Heart right ventricle (tissue), 16 donors: ENCODE data around the gene DCLRE1C. TPM values are rescaled to one million over a fixed set of nuclear protein-coding genes. Genes with fewer than 3 reads are reported as not detected.
"Not testable (repeated sequence)": the region's sequence is repeated elsewhere in the genome, so short reads cannot be mapped to it uniquely, and the experiment has no call there.

ENCODE experiments used
- ATAC-seq, 8 donors: fragments of 200-7000 bp; cut with Tn5 transposase; one replicate each; pipeline ENCODE4 v1.9.1; 2020; ENCODE audit warnings: mild to moderate bottlenecking in 8 of 8, moderate library complexity in 8 of 8, moderate number of reproducible peaks in 1 of 8
- DNase-seq, 2 donors: peaks; one replicate each; pipeline ENCODE4 v3.0.0-alpha.2; 2020
- H3K27ac ChIP-seq, 10 donors: fragments of 200-600 bp; sonication (generic) in 2 of 10; one replicate each; pipeline versions ENCODE4 v1.5.0 to v1.8.0; 2020 to 2022; ENCODE audit warnings: mild to moderate bottlenecking in 3 of 10
- H3K27me3 ChIP-seq, 7 donors: fragments of 200-600 bp; one replicate each; pipeline ENCODE4 v1.8.0; 2021 to 2022; ENCODE audit warnings: mild to moderate bottlenecking in 2 of 7
- H3K36me3 ChIP-seq, 9 donors: fragments of 200-600 bp; sonication (generic) in 1 of 9; one replicate each; pipeline versions ENCODE4 v1.5.0 to v1.8.0; 2020 to 2022; ENCODE audit warnings: mild to moderate bottlenecking in 2 of 9
- H3K4me1 ChIP-seq, 9 donors: fragments of 200-600 bp; sonication (generic) in 1 of 9; one replicate each; pipeline versions ENCODE4 v1.5.0 to v1.8.0; 2020 to 2022; ENCODE audit warnings: mild to moderate bottlenecking in 4 of 9
- H3K4me3 ChIP-seq, 10 donors: fragments of 200-600 bp; sonication (generic) in 2 of 10; one replicate each; pipeline versions ENCODE4 v1.5.0 to v1.8.0; 2020 to 2022; ENCODE audit warnings: mild to moderate bottlenecking in 7 of 10, moderate library complexity in 2 of 10
- H3K9me3 ChIP-seq, 11 donors: fragments of 200-600 bp in 10 of 11; sonication (generic) in 2 of 11; one replicate each; pipeline versions ENCODE4 v1.5.0 to v1.8.0; 2013 to 2022; ENCODE audit warnings: mild to moderate bottlenecking in 2 of 11, control low read depth in 1 of 11, moderate library complexity in 1 of 11
- WGBS, 2 donors: extraction: QIAGEN DNeasy Blood & Tissue Kit; methylation state at CpG; one replicate each; pipeline ENCODE4 v1.1.7; 2013; ENCODE audit warnings: inconsistent platforms in 1 of 2; 5-methylcytosine and 5-hydroxymethylcytosine counted together
- intact Hi-C, 10 donors: fragments of 100-400 bp; cut with DNase I; formaldehyde crosslinking; loops; one replicate each; pipeline versions ENCODE4 v1.11.1 to v1.14.2; 2022
- polyA plus RNA-seq, 2 donors: library from polyadenylated mRNA; stranded (reverse); fragments of 200-250 nt; gene quantifications; one replicate each; pipeline ENCODE4 v1.2.3, GENCODE V29; 2013
- total RNA-seq, 10 donors: library from RNA; stranded (reverse); fragmentation: NEBNext Ultra II Directional in 3 of 10; extraction: Animal tissue kit (Norgen Biotek cat#: 25700) in 3 of 10; gene quantifications; one replicate each; pipeline versions ENCODE4 v1.2.1 to v1.2.4, GENCODE V29; 2021 to 2023
- TF ChIP-seq, protein P1 (sequence below), 9 donors: fragments of 200-600 bp; sonication (generic) in 2 of 9; IDR thresholded peaks; one replicate each; pipeline versions ENCODE4 v1.5.0 to v1.8.0; 2021 to 2022; ENCODE audit warnings: antibody characterized with exemption in 9 of 9, mild to moderate bottlenecking in 5 of 9, moderate library complexity in 1 of 9
- donor health status: Arrhythmogenic right ventricular cardiomyopathy.
- donor health status: ischemic (EF 13 %, LVEDD 7.1; RV severe dilation, severe dysfunction).
- donor health status: healthy with polysubstance abuse.
- donor health status: DM: no; HTN: yes; CAD: no.
- donor health status: DM: no; HTN: no; CAD: no.
- donor health status: ischemic (EF 25% LVEDD 6.9; RV normal size, moderate dysfunction).
- donor health status: ischemic (EF 25% LVEDD 5.7; RV mildly dilated, moderate dysfunction).
- donor health status: healthy.
- donor health status: DM: yes; HTN: yes; CAD: no.
- donor health status: Ischemic cardiomyopathy.
- donor health status: ischemic (EF 35%, LVEDD 5.7; RV mildly dilated, moderate dysfunction).
- donor health status: nonischemic (EF 11% LVEDD 7.7; RV severe dilation, severe dysfunction).
- donor health status: DM: yes; HTN: yes; CAD: no.
- donor health status: PGD.
- donor health status: ischemic (EF 29% LVEDD 5.4; RV normal size, mild dysfunction).
- donor health status: nonischemic (EF 23%, LVEDD 6.1; RV moderate dilation, normal function).

The DCLRE1C gene
- total and polyA plus RNA-seq, 12 donors = 1.6 to 4.2 (median 3.4) TPM

DNA sequence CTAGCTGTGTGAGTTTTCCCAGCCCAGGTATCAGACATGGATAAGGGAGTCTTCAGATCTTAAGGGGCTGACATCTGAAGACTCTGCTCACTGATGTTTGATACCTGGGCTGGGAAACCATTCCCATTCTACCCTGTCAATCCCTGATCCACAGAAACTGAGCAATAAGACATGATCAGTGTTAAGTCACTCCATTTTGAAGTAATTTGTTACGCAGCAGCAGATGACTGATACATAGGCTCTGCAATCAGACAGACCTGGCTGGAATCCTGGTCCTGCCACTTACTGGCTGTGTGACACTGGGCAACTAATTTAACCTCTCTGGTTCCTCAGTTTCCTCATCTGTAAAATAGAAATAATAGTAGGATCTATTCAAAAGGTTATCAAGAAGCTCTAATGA is 6.6 kb downstream of the DCLRE1C start:
- no peak for DNase-seq
- Histone ChIP-seq H3K9me3 (no peaks in the 10 kb centered on the region), H3K27me3 (no peaks in the 10 kb centered on the region), H3K36me3 (peaks cover 0 to 72% (median 34%) of the 10 kb centered on the region in 9 donors), H3K4me3 (no peak overlapping the region), H3K27ac (no peak overlapping the region), H3K4me1 (peaks cover 0 to 19% (median 0%) of the 10 kb centered on the region in 9 donors)
- intact Hi-C loops = no loop called here
- ATAC-seq = no peak
- WGBS, 2 donors = 98 to 100% methylated on average over 1 of the region's 1 CpG
- TF ChIP-seq, protein P1, sequence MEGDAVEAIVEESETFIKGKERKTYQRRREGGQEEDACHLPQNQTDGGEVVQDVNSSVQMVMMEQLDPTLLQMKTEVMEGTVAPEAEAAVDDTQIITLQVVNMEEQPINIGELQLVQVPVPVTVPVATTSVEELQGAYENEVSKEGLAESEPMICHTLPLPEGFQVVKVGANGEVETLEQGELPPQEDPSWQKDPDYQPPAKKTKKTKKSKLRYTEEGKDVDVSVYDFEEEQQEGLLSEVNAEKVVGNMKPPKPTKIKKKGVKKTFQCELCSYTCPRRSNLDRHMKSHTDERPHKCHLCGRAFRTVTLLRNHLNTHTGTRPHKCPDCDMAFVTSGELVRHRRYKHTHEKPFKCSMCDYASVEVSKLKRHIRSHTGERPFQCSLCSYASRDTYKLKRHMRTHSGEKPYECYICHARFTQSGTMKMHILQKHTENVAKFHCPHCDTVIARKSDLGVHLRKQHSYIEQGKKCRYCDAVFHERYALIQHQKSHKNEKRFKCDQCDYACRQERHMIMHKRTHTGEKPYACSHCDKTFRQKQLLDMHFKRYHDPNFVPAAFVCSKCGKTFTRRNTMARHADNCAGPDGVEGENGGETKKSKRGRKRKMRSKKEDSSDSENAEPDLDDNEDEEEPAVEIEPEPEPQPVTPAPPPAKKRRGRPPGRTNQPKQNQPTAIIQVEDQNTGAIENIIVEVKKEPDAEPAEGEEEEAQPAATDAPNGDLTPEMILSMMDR (IDR thresholded peaks at IDR 0.05) = no peak

DNA sequence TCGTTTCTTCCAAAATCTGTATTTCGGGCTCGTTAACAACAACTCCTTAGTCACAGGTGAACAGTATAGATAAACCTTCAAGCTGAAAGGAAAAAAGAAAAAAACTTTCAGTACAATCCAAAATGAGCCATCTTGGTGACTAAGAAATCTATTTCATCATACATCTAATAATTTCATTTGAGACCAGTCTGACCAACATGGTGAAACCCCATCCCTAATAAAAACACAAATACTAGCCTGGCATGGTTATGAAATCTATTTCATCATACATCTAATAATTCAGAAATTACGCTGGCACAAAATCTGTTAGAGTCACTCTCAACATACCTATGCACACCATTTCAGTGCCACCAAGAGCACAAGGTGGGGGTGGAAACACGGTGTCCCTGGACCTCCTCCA is 8.8 kb downstream of the DCLRE1C start:
- intact Hi-C loops = no loop called here
- Histone ChIP-seq H3K27ac (no peak overlapping the region), H3K4me1 (no peaks in the 10 kb centered on the region), H3K27me3 (no peaks in the 10 kb centered on the region), H3K4me3 (no peak overlapping the region), H3K36me3 (peaks cover 0 to 86% (median 35%) of the 10 kb centered on the region in 9 donors), H3K9me3 (no peaks in the 10 kb centered on the region)
- TF ChIP-seq, protein P1 (IDR thresholded peaks at IDR 0.05) = no peak
- ATAC-seq (no peak), DNase-seq (no peak)
- 95 to 96% methylated on average over 5 of the region's 5 CpGs for WGBS, 2 donors

DNA sequence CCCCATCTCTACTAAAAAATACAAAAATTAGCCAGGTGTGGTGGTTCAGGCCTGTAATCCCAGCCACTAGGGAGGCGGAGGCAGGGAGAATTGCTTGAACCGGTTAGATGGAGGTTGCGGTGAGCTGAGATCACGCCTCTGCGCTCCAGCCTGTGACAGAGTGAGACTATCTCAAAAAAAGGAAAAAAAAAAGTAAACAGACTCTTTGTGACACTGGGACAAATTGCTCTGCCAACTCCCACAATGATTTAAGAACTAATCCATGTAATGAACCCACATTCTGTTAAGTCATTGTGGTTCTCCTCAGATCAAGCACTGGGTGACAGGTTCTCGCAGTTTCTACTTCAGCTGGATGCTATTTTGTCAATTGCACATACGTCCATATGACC is 11.0 kb downstream of the DCLRE1C start:
- H3K9me3 ChIP-seq, ATAC-seq, intact Hi-C loops, DNase-seq, H3K27ac ChIP-seq, H3K27me3 ChIP-seq, H3K4me3 ChIP-seq, H3K4me1 ChIP-seq: not testable (repeated sequence)
- H3K36me3 ChIP-seq = peaks cover 0 to 91% (median 33%) of the 10 kb centered on the region in 9 donors
- 93 to 97% methylated on average over 7 of the region's 7 CpGs for whole genome bisulfite sequencing, 2 donors

DNA sequence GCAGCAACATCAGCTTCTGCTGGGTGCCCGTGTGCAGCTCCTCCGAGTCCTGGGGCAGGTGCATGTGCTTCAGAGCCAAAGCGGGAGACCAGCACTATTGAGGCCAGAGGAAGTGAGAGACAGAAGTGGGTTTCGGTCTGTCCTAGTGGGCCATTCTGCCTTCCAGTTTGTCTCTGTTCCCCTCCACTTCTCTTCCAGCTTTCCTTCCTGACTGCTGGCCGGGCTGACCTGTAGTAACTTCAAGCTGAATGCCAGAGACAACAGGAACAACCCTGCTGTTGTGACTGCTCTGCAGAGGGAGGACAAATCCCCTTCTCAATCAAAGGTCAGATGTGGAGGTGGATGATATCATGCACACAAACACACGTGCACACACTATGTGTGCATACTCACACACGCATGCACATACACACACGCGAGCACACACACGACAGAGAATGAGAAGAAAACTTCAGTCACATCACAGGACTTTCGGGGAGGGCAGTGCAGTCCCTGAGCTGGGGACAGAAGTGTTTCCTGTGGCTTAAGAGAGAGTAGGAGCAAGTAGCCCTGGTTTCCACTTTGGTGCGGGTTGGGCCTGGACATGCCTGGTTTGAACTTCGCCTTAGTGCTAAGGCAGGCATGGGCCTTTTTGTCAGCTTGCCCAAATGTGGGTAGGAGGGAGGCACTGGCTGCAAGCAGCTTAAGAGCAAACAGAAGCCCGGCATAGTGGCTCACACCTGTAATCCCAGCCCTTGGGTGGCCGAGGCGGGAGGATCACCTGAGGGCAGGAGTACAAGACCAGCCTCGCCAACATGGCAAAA is 11.5 kb downstream of the DCLRE1C start:
- H3K4me3 ChIP-seq, DNase-seq, H3K9me3 ChIP-seq, H3K27ac ChIP-seq, H3K4me1 ChIP-seq, ATAC-seq, H3K27me3 ChIP-seq, intact Hi-C loops: not testable (repeated sequence)
- peaks cover 0 to 91% (median 28%) of the 10 kb centered on the region in 9 donors for H3K36me3 ChIP-seq
- 90 to 94% methylated on average over 17 of the region's 17 CpGs for WGBS, 2 donors

DNA sequence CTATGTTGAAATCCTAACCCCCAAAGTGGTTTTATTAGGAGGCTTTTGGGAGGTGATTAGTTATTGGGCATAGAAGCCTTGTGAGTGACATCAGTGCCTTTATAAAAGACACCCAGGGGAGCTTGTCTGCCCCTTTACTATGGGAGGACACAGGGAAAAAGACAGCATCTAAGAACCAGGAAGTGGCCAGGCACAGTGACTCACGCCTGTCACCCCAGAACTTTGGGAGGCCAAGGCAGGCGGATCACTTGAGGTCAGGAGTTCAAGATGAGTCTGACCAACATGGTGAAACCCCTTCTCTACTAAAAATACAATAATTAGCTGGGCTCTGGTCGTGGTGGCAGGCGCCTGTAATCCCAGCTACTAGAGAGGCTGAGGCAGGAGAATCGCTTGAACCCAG is 14.9 kb downstream of the DCLRE1C start:
- H3K27ac ChIP-seq, ATAC-seq, H3K27me3 ChIP-seq, DNase-seq, H3K4me3 ChIP-seq, H3K9me3 ChIP-seq, intact Hi-C loops, H3K4me1 ChIP-seq: not testable (repeated sequence)
- WGBS, 2 donors = 70 to 90% methylated on average over 2 to 4 of the region's 5 CpGs
- peaks cover 0 to 86% (median 24%) of the 10 kb centered on the region in 9 donors for H3K36me3 ChIP-seq

DNA sequence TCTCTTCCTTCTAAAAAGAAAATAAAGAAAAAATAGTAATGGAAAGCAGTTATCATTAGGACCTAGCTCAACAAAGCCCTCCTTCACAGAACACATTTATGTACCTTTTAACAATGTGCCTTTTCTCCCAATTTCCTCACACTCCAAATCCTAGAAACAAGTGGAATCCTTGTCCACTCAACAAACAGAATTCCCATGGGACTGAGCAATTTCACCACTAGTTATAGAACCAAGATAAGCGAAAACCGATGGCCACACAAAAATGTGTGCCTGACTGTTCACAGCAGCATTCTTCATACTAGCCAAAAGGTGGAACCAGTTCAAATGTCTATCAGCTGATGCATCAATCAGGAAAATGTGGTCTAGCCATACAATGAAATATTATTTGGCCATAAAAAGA is 17.3 kb downstream of the DCLRE1C start:
- 80 to 83% methylated on average over 2 of the region's 2 CpGs for WGBS, 2 donors
- H3K4me3 ChIP-seq = no peak overlapping the region
- intact Hi-C loops = no loop called here
- peaks cover 0 to 87% (median 37%) of the 10 kb centered on the region in 9 donors for H3K36me3 ChIP-seq
- no peaks in the 10 kb centered on the region for H3K27me3 ChIP-seq
- H3K27ac ChIP-seq = no peak overlapping the region
- TF ChIP-seq, protein P1 (IDR thresholded peaks at IDR 0.05) = no peak
- peaks cover 0 to 6% (median 0%) of the 10 kb centered on the region in 9 donors for H3K4me1 ChIP-seq
- no peak for ATAC-seq
- DNase-seq = no peak
- H3K9me3 ChIP-seq = no peaks in the 10 kb centered on the region
